Spleen (tissue), 7 donors: ENCODE results near the gene FAIM2.

ENCODE experiments used
- CTCF ChIP-seq, 11 experiments: fragments of 200-600 bp in 7 of 11; fragments of 450-650 bp in 4 of 11; sonication (generic) in 4 of 11; IDR thresholded peaks in 8 of 11; conservative IDR thresholded peaks in 3 of 11; 1 replicate in 7 of 11; 2 replicates in 4 of 11; pipeline versions ENCODE4 v1.4.0 to v1.8.0; 2016 to 2021; ENCODE audit warnings: antibody characterized with exemption in 11 of 11, inconsistent platforms in 4 of 11, mild to moderate bottlenecking in 1 of 11
- POLR2A ChIP-seq, 3 donors: fragments of 450-650 bp; IDR thresholded peaks; one replicate each; pipeline ENCODE4 v1.5.1; 2017; ENCODE audit warnings: antibody characterized with exemption in 3 of 3, mild to moderate bottlenecking in 1 of 3
- POLR2AphosphoS5 ChIP-seq, 3 donors: sonication (generic); formaldehyde crosslinking; IDR thresholded peaks; one replicate each; pipeline ENCODE4 v1.5.1; 2017; ENCODE audit warnings: antibody characterized with exemption in 3 of 3
- donor health status: DM: no; HTN: no; CAD: no; lungs with moderate emphysema.
- donor health status: DM: no; HTN: no; CAD: no.
- donor health status: DM: no; HTN: no; CAD: no.

GRCh38 chr12:49930515-49931288 is 27.0 kb upstream of the FAIM2 start:
- TF ChIP-seq CTCF (IDR thresholded peaks at IDR 0.05 in 8 of 11, conservative IDR thresholded peaks at IDR 0.05 in 3 of 11) (no peak), POLR2A (IDR thresholded peaks at IDR 0.05) (no peak), POLR2AphosphoS5 (IDR thresholded peaks at IDR 0.05) (no peak)
